HG03442 (cell line): ENCODE measurements around the gene DGCR2.
"Not testable (repeated sequence)": the region's sequence is repeated elsewhere in the genome, so short reads cannot be mapped to it uniquely, and the experiment has no call there.

Experiments
- ATAC-seq: cut with Tn5 transposase; IDR thresholded peaks from one replicate; pipeline ENCODE4 v1.9.1; 2021; ENCODE audit warnings: mild to moderate bottlenecking, moderate library complexity; ENCODE audit not compliant: unreplicated experiment

The DGCR2 gene

DNA sequence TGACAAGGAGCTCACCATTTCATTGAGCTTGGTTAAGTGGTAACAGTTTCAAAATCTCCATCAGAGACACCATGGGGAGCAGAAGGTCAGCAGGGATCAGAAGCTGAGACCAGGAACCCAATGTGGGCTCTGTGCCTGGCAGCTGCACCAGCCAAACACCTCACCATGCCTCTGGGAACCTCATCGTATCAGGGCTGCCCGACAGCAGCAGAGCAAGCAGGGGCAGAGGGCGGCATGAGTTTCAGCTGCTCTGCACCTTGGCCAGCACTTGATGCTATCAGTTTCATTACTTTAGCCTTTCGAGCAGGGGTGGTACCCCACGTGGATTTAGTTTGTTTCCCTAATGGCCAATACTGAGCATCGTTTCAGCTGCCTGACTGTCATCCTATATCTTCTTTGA lies 77.8 kb downstream of the DGCR2 start:
- ATAC-seq = no peak

DNA sequence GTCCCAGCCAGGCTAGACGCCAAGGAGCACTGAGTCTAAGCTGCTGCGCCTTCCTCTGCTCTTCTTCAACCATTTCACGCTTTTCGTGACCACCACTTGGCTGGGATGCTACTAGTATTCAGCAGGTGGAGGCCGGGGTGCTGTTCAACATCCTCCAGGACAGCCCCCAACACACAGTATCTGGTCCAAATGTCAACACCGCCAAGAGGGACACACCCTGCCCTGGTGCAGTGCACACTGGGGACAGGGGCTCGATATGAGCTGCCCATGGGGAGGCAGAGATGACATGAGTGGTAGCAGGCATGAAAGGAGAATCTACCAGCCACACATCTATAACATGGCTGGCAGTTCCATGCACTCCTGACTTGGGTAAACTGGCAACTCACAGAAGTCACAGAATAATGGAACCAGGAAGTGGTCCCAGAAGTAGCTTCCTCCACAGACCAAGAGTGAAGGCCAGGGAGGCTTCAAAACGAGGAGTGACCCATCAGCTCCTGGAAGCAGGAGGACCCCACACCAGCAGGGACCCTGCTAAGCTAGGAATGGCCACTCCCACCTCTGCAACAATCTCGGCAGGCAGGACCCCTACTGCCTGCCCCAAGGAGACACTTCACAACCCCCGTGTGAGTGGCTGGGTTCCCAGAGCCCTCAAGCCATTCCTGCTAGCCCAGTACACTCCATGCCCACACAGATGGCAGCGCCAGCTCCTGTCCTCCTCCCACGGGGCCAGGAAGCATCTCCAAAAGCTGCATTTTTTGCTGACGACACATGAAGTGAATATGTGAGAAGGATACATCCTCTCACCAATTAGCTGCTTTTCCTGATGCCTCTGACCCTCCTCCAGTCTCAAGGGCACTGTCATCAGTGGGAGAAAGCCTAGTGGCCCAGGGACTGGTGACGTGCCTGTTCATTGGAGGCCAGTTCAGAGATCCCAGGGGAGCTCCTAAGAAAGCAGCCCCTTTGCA lies 78.8 kb downstream of the DGCR2 start:
- no peak for ATAC-seq

DNA sequence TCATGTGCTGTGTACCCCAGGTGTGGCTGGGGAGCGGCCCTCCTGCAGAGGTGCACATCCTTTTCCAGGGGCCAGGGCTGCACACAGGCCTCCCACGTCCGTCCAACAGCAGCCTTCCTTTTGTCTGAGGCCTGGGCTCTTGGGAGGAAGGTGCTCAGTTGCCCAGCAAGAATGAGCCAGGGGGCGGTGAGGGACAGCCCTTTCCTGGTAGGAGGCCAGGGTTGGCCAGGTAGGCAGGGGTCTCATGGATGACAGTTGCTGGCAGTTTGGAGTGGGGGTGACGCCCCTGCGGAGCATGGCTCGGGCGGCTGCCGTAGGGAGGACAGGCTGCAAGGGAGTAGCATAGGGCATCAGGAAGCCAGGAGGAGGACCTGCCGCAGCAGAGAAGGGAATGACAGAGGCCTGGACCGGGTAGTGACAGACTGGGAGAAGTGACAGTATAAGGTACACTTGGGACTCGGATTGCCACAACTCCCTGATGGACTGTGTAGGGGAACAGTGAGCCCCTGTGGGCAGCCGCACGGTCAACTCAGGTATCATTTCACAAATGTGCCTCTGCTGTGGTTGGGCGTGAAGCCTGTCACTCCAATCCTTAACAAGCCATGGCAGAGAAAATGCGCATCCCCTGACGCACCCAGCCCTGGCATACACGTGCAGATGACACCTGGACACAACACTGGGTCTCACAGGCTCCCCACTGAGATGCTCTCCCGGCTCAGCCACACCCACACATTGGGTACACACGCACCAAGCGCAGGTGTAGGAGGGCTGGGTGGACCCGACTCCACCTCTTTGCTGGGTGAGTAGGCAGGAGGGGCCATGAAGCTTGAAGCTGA lies 79.7 kb downstream of the DGCR2 start:
- no peak for ATAC-seq

DNA sequence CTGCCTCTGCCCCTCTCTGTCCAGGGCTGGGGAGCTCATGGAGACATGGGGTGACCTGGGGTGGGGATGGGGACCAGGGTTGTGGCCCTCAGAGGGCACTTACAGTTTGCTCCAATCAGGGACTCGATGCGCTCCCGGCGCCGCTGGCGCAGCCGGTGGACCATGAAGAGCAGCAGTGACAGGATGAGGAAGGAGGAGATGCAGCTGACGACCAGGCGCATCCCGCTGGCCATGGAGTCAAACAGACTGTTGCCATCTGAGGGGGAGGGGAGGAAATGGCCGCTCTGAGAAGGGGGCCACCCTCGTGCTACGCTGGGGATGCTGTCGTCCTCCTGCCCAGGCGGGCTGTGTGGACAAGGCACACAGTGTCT lies 80.5 kb downstream of the DGCR2 start:
- ATAC-seq = no peak

DNA sequence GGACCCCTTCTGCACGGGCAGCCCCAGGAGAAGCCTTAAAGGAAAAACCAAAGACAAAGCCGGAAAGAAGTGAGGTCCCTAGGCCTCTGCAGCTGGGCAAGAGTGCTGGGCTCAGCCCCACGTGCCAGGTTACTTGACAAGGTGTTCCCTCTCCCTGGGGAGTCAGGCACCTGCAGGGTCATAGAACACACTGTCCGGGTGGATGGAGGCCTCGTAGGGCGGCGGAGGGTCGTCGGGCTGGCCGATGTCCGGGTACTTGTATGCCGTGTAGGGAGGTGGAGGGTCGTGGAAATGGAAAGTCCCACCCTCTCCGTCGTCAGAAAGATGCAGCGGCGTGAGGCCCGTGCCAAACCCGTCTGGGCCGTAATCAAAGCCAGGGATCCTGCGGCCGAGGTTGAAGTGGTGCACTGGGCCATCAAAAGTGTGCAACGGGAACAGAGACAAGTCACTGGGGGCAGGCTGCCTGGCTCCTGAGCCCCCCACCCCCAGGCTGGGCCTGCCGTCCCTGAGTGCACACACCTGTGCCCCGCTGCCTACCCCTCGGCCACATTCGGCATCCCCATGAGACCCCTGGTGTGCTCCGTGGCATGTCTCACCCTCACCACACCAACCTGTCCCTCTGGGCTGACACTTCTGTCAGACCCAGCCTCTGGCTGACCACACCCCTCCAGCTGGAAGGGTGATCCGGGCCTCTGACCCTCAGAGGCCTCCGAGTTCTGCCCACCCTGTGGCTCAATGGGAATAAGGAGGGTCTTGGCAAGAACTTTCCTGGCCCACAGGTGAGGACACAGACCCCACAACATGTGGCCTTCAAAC lies 81.1 kb downstream of the DGCR2 start:
- no peak for ATAC-seq

DNA sequence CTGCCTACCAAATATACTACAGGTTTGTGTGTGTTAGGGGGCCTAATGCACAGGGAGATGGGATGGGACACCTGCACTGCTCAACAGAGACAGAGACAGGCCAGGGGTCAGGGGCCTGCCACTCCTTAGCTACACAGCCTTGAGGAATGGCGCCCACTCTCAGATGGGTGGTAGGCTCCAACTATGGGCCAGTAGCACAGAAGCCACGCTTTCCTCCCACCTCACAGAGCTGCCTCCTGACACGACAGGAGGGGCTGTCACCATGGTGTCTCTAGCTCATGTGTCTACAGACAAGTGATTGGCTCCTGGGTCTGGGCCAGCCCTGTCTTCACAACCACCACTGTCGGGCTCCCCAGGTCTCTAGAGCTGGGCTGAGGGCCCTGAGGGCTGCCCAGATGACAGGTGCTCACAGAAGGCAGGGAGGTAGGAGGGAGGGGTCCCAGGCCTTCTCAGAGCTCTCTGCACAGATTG lies 81.8 kb downstream of the DGCR2 start:
- no peak for ATAC-seq

DNA sequence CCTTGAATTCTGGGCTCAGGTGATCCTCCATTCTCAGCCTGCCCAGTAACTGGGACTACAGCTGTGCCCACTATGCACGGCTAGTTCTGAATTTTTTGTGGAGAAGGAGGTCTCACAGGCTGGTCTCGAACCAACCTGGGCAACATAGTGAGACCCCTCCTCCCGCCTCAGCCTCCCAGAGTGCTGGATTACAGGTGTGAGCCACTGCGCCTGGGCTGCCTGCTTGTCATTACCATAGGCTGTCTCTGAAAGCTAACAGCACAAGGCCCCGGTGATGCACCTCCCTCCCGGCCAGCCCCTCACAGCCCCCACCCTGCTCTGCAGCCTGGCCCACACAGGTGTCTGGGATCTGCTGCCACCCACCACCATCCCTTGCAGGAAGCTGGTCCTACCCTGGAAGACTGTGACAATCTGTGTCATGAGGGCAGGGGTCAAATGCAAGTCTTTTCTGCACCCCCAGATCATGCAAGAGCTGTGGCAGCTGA lies 82.4 kb downstream of the DGCR2 start:
- ATAC-seq = no peak

DNA sequence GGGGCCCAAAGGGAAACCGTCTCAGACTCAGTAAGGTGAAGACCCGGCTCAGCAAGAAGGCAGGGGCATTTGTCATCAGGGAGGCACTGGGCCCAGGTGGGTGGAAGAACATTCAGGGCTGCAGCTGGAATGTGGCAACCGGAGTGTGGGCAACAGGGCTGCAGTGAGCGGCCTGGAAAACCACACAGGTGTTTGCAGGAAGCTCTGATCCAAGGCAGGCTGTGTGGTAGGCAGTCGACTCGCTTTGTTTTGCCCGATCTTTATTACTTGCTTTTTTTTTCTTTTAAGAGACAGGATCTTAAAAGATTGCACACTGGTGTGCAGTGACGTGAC lies 82.8 kb downstream of the DGCR2 start:
- ATAC-seq = no peak

DNA sequence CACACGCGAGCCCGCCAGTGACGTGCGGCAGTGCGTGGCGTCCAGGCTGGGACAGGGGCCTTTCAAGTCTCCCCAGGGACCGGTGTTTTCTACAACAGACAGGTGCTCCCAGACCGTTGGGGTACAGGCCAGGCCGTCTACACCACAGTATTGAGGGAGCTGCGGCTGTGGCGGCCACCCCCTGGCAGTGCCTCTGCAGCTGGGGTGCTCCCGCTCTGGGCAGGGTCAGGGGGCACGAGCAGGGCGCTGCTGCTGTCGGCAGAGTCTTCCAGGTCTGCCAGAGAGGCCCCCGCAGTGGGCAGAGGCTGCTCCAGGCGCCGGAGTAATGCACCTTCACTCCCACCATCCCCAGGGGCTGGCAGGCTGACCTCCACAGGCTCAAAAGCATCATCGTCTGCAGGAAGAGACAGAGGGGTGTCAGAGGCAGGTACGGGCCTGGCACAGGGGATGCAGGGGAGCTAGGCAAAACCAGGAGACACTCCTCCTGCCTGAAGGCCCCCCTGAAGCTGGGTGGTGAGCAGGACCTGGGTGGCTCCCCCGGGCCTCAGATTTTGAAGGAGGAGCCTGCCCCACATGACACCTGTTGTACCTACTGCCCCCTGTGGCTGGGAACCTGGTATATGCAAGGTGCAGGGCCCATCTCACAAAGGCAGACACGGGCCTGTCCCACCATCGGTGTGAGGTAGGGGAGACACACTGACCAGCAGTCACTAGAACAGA lies 83.3 kb downstream of the DGCR2 start:
- ATAC-seq = no peak

DNA sequence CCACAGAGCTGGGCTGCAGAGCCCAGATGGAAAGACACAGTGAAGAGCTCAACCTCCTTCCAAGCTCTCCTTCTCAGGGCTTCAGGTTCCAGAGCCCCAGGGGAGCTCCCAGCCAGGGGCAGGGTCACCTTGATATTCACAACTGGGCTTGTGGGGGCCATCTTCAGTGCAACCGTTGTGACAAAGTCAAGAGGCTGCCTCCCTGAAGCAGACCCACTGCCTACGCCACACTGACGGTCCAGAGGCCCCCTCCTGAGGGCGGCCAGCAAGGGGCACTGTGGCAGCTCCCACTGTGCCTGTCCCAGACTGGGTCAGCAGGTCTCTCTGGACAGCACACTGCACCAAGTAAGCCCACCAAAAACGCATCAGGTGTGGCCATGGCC lies 84.1 kb downstream of the DGCR2 start:
- no peak for ATAC-seq

DNA sequence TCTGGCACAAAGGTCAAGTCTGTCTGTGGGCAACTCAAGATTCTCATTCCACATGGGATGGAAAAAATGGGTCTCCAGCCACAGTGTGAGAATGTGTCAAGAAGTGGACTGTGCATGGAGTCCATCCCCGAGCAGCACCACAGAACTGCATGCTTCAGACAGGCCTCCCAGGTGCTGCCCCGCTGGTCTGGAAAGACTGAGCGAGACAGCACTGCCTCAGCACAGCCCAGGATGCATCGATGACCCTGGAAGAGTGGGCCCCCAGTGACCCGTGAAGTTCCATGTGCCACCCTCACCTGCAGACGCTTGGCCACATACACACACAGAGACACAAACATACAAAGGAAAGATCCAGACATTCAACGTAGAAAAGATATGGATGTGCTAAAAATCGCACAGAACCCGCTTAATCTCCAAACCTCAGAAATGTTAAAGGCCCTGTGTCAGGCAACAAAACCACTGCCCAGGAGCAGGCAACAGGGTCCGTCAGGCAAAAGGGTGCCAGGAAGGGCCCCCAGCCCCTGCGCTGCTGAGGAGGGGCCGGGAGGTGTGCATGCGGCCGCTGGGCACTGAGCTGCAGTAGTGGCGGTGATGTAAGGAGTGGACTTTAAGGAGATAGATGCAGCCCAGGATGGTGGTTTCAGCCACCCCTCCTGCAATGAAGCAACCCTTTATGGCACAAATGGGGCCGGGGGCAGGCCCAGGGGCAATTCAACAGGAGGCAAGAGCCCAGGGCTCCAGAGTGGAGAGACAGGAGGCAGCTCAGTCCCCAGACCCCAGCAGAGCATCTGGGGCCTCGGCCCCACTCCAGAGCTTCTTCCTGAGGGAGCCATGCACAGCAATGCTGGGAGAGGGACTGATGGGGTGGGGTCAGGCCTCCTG lies 84.7 kb downstream of the DGCR2 start:
- ATAC-seq = no peak

DNA sequence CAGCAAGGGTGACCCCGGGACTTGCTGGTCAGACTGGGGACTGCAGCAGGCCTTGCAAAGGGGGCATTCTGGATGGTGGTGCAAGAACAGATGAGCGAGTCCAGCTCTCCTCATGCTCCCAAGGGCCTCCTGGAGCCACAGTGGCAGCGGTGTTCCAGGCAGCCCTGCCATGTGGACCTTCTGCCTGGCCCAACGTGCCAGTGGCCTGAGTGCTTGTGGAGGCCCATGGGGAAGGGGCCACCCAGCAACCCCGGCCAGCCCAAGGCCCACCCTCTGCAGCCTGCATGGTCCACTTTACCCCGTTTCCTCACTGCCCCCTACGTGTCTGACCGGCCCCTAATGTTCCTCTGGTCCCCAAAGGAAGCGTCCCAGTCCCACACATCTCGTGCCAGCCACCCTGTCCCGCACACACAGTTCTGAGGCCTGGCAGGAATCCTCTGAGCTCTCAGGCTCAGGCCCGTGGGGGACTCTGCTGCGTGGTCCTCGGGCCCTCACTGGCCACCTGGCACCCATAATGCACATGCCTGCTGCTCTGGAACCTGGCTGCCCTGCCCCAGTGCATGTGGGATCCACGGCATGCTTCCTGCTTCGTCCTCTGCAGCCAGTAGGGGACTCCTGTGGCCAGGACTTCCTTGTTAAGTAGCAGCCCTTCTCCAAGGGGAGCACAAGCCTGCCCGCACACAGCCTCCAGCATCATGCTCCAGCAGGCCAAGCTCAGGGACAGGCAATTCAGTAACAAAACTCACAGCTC lies 85.5 kb downstream of the DGCR2 start:
- no peak for ATAC-seq

DNA sequence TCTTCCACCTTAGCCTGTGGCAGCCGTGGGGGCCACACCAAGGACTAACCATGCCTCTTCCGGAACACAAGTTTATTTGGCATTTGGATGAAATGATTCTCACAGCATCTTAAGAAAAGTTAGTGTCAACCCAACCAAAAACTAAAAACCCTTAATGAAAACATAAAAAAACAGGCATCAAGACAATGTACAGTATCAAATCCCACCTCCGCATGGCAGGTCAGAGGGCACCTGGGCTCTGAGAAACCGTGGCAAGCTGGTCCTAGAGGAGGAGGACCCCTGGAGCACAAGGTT lies 86.0 kb downstream of the DGCR2 start:
- ATAC-seq = no peak

DNA sequence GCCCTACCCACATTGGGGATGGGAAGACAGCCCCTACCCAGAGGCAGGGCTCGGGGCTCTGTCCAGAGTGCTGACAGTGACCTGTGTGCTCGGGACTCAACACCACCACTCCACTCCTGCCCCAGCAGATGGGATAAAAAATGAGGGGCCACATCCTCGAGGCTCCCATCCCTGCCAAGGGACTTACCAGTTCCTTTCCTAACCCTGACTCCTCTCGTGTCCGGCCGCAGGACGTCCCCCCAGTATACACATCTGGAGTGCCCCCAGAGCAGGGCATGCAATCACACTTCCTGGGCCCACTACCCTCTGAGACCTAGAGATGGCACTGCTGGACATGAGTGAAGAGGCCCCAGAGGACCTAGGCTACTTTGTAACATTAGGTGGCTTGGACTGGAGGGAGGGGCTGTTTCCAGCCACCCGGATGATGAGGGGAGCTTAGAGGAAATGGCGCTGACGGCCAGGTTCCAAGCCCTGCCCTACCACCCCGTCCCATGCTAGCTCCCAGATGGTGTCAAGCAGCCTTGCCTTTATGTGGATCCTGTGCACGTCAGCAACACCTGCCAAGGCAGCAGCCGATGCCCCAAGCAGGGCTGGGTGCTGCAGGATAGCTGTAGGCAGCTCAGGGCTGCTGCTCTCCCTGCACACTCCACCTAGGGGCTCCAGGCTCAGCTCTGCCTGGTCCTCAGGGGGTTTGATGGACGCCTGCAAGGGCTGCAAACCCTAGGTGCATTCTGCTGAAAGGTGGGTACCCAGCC lies 86.6 kb downstream of the DGCR2 start:
- no peak for ATAC-seq

DNA sequence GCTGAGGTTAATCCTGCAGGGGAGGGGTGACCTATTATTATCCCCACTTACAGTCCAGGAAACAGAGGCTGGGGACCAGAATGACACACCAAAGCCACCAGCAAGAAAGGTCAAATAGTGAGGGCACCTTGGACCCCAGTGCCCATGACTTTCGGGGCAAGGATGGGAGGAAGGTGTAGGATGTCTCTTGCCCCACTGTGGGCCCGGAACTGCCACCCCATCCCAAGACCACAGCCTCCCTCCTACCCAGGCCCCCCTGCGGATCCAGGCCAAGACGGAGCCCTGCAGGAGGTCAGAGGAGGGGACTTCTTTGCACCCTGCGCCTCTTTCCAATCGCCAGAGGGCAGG lies 87.1 kb downstream of the DGCR2 start:
- not testable (repeated sequence) for ATAC-seq

DNA sequence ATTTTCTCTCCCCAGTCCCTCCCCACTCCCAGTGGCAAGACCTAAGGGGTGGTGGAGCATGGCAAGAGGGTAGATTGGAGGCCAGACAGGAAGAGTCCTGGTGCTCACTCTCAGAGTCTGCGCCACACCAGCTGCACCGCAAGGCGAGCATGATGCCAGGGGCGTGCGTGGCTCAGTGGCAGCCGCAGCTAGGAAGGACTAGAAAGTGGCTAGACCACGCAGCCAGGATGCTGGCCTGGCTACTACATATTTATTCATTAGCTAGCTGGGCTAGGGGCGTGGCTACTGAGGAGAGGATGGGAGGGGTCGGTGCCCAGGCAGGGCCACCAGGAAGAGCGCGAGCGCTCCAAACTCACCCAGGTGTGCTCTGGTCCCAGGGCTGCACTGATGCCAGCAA lies 87.5 kb downstream of the DGCR2 start:
- ATAC-seq = not testable (repeated sequence)

DNA sequence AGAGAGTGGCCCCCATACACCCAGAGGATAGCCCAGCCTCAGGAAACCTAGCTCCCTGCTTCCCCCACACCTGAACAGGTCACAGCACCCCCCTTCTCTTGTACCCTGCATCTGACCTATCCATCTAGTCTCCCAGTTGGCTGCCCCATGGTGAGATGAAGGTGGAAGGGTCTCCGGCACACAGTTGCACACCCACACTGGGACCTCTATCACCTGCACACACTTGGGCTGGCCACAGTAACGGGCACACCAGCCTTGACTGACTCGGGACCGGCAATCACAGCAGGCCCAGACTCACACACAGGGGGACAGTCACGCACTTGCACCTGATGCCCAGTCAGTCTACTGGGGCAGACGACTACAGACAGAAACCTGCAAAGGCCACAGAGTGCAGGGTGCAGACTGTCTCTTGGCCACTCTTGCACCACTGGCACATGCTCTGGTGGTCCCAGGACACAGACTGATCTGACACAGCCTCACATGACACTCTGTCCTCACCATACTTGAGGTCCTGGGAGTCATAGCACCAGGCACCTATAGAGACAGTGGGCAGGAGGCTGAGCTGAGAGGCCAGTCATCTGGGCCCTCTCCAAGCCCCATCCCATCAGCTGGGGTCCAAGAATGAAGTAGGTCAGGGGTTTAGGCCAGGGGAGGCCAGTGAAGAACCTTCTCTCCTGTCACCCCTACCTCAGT lies 88.0 kb downstream of the DGCR2 start:
- ATAC-seq = not testable (repeated sequence)

DNA sequence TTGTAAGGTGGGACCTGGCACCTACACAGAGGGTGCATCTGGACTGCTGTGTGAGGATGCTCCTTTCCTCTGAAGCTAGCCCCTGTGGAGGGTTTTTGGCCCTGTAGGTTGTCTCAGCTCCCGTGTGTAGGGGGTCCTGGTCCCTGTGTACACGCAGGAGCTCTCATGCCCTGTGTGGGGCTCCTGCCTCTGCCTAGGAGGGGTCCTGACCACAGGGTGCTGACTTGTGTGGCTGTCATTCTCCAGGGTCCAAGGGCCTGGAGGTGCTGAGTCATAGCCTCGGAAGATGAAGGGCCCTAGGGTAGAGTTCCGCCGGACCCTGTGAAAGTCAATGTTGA lies 88.7 kb downstream of the DGCR2 start:
- not testable (repeated sequence) for ATAC-seq
